GDM1 (cell line): ENCODE measurements around the gene NPRL2.

Source experiments
- DNase-seq: peaks from one replicate; lab custom pipeline; 2025; lab: John Stamatoyannopoulos, UW

Gene NPRL2

DNA sequence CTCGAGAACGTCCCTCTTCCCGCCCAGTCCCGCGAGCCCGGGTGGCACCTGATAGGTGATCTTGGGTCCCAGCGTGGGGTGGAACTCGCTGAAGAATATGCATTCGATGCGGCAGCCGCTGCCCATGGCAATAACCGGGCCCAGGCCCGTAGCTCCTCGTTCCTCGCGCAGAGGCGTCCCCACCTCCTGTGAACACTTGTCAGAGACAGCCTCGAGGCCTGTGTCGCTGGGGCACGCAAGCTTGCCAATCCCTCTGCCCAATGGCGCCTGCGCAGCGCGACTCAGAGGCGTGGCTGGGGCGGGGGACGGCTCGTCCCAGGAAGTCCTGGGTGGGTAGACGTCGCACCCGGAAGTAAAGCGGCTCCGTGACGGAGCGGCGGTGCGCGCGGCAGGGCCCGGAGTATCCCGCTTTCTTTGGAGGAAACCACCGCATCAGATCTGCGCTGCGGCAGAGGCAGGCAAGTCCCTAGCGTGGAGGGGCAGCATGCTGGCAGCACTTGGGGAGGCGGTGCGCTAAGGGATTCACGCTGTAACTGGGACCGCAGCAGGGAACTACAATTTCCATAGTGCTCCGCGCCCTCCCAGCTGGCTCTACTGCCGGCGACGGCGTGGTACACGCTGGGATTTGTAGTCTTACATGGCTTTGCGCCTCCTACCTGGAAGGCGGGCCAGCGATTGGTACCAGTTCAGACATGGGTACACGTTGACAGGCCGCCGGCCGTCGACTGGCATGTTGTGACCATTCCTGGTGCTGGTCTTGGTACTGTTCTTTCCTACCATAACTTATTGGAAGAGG, at the start of gene NPRL2, which contains the start of gene CYB561D2:
TSS of gene NPRL2 (minus strand) at position 249 of the 796 bp plus-strand sequence. CDS start at position 126, 123 bp downstream.
TSS of gene CYB561D2 (plus strand) at position 336 of the 796 bp plus-strand sequence. CDS start 572 bp downstream, outside the sequence.
- peak; percentile 90 for DNase-seq

DNA sequence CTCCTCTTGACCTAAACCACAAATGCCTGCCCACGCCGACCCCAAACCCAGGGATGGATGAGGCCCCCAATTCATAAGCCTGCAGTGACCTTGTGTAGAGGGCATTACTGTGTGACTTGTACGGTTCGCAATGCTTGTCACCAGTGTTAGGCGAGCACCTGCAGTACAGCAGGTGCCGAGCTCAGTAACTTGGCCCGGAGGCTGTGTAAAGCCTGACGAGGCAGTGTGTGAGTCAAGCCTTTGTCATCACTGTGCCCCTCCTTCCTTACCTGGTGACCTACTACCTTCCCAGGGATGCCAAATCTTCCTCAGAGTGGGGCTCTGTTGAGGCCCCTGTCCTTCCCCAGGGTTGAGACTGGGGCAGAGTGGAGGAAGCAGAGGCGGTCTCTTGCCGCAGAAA, 45.9 kb upstream of the NPRL2 start:
- no peak for DNase-seq

DNA sequence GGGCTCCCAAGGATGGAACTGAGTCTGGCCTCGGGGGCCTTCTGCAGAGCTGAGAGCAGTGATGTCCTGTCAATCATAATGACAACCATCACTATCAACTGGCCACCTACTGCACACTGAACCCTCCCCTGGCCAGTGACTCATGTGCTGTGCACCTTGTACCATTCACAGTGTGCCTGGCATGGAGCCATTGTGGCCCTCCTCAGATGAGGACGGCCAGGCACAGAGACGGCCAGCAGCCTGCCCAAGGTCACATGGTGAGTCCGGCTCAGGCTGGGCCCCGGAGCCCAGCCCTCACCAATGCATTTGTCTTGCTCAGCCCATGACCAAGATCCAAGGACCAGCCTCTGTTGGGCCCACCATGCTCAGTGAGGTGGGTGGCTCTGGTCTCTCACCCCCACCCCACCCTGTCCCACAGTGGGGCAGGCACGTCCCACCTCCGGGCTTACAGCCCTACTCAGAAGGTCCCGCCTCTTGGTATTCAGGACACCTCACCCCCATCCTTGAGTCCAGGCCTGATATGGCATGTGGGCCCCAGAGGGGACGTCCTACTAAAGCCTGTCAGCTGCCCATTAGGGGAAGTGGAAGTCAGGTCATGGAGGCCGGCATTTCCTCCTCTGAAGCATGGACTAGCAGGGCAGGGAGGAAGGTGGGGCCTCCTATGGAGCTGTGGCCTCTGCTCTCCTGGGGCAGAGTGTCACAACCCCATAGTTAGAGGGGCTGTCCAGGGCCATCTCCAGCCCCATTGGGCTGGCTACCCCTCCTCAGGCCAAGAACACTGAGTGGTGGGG, 44.7 kb upstream of the NPRL2 start:
- DNase-seq = no peak

DNA sequence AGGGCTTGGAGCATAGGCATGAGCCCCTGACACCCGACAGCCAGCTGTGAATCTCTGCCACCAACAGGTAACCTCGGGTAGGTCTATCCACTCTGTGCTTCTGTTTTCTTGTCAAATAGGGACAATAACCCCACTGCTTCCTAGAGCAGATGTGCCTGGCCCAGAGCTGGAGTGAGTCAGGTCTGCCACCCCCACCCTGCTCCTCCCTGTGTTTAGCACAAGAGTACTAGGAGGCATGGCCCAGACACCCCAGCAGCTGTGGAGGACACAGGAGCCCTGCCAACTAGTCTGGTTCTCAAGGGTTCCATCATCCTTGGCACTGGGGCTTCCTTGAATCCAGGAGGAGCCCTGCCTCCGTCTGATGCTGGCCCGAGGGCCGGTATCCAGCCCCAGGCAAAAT, 42.5 kb upstream of the NPRL2 start:
- no peak for DNase-seq

DNA sequence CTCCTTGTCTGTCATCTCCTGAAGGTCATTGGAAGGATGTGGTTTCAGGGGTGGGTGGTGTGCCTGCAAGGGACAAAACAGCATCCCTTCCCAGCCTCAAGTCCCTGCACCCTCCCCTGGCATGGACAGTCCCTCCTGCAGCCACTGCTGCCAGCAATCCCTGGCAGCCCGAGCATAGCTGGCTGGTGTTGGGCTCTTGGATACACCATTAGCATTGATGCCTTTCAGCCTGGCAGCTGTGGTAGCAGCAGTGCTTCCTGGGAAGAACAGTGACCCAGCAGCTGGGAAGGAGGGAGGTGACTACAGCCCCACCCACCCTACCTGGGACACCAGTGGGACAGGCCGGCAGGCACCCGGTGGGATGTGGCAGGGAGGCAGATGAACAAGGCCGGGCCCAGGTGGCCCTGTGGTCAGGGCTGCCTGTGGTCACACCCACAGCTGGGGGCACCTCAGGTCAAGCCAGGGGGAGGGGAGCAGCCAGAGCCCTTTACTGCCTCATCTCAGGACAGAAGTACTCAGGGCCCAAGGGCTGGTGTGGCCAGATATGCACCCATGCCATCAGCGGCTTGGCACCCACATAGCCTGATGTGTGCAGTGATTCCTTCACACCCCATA, 41.6 kb upstream of the NPRL2 start:
- no peak for DNase-seq

DNA sequence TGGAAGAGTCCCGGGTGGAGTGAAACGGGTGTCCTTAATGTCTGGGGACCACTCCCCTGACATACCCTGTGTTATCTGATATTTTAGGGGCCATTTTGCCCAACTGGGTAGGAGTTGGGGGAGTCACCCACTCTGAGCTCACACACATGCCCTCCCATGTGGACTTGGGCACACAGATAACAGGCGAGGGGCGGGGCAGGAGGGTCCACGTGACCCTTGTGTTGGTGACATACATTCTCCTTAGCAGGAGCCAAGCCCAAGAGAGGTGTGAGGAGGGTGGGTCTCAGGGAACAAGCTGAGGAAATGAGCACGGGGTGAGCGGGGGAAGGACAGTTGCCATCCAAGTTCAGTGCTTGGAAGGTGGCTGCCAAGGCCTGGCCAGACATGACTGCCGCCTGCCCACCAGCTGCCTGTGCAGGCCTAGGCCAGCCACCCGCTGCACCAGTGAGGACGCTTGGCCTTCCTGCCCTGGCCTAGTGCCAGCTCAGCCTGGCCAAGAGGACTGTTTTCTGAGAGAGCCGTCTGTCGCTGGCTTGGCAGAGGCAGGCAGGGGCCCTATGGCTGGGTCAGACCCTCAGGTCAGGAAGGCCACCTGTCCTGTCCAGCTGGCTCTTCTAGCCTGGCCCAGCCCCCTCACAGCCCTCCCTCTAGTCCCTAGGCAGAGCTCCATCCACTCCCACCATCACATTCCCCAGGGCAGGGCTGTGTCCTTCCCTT, 40.1 kb upstream of the NPRL2 start:
- no peak for DNase-seq

DNA sequence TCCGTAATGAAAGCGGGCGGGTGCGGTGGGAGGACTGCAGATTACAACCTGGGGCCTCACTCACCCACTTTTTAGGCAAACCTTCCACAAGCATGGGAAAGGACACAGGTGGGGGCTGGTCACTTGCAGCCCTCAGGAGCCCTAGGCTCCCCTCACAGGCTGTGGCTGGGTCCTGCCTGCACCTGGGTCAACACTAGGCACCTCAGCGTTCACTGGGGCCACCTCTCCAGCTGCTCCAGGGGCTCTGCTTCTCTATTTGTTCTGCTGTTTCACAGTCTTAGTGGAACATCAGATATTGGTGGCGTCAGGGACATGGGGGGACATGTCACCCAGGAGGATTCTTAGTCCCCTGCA, 38.8 kb upstream of the NPRL2 start:
- DNase-seq = no peak

DNA sequence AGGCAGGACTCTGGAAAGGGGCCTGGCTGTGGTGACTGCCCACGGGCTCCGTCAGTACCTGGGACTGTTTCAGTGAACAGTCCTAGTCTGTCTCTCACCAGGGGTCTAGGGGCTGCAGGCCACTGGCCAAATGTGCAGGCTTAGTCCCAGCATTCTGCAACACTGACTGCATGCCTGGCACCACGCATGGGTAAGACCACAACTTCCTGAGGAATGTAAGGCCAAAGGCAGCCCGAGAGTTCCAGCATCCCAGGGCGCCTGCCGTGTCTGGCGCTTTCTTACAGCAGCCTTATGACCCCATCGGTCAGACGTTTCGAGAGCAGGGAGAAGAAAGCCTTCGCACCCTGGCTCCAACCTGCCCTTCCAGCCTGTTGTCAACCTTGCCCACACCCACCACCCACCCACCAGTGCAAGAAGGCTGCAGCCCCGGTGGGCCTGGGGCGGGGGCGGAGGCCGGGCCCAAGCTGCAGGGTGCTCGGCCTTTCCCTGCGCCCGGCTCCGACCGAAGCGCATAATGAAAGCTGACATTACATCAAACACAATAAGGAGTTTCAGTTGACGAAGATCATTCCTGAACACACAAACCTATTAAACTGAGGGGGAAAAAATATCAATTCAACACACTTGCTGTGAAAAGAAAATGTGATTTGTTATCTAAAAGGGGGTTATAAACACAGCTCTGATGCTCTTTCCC, 38.3 kb upstream of the NPRL2 start:
- no peak for DNase-seq

DNA sequence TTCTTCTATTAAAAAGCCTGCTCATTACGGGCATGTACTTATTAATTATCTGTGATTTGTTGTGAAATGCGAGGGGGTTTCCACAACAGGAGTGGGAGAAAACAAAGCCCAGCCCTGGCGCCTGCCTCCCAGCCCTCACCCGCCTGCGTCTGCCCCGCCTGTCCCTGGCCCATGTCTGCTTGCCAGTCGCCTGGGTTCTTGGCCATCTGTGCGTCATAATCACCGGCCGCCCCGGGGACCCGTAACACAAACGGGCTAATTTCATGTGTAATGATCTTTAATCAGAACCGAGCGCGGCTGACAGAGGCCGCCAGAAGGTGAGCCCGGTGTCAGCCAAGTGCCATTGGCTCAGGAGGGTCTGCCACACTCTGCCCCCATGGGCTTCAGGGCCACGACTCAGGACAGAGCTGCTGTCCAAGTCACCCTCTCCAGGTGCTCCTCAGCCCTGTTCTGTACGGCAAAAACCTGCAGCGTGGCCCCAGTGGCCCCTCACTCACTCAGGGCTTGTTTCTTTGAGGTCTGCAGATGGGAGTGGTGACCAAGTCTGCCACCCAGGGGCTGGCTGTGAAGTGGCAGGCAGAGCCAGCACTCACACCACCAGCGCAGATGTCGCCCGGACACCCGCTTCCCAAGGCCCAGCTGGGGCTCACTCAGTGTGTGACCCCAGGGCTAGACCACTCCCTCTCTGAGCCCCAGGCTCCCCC, 37.6 kb upstream of the NPRL2 start:
- no peak for DNase-seq

DNA sequence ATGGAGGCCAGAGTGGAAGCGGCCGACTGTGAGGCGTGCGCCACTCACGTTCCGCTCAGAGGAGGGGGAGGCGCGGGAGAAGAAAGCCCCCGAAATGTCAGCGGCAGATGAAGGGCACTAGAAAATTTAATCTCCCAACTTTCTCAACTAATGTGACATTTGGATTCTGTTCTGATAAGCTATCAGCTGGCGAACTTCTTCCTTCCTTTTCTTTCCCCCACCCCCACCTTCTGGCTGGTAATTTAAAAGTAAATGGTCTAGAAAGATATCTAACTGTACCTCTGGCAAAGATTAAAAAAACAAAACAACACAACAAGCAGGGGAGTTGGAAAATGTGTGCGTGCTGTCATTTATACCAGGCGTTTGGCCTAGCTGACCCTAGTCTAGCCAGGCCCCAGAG, 35.2 kb upstream of the NPRL2 start:
- DNase-seq = no peak

DNA sequence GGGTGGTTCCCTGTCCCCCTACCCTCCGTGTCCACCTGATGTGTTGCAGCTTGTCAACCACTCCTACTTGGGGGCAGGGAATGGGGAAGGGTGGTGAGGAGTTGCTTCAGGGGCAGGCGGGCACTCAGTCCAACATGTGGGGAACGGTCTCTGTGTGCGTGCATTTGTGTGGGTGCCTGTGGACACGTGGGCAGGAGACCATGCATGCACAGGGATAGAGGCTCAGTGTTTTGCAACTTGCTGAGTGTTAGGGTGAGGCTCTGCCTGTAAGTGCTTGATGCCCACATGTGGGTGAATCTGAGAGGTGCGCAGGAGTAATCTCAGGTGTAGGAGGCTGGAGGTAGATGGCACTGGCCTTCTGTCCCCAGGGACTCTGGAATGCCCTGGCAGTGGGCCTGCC, 33.2 kb upstream of the NPRL2 start:
- DNase-seq = no peak

DNA sequence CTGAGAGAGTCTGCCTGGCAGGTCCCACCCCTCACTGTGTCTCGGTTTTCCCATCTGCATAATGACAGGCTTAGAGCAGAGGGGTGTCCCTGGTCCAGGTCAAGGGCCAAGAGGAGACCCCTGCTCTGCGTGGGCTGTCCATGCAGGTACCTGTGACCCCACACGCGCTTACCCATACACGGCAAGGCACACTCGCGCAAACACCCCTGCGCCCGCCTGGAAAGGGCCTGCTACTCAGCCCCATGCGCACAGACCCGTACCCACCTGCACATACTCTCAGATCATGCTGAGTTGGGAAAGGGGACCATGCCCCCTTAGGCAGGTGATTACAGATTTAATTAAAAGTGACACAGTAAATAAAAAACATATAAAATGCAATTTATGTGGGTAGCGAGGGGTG, 32.1 kb upstream of the NPRL2 start:
- DNase-seq = no peak

DNA sequence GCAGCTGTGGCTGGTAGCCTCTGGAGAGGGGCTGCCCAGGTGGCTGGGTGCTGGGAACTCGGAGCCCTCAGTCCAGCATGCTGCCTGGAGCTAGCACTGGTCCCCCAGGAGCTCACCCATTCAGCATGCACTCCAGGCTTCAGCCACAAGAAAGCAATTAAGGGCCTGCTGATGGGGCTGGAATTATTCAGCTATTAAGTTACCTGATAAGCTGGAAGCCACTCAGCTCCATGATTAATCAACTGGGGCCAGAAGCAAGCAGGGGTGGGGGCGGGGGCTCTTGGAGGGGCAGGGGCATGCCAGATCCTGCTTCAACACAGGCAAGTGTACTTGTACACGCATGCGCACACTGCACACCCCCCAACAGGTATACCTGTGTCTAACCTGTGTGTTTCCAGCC, 30.8 kb upstream of the NPRL2 start:
- DNase-seq = no peak

DNA sequence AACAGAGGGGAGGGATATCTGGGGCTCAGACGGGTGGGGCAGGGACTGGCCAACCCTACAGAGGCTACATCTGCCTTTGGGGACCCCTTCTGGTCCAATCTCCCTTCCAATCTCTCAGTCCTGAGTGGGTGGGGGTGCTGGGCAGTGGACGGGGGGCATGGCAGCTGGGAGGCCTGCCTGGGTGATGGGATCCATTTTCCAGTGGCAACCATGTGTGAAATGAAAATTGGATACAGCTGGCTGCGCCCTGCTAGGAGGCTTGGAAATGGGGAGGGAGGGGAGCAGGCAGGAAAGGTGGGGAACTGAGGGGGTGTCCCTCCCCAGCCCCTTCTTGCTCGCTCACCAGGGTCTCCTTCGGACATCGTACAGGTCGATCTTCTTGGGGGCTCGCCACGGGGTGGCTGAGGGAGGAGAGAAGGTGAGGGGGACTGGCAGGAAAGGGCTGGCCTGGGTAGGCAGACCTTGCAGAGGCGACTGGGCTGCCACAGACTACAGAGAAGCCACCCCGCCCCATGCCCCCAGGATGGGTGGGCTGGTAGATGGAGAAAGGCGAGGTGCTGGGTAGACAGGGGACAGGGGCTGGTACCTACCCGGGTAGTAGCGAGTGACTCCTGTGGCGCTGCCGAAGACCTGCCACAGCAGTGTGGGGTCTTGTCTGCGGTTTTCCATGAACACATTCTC, 30.0 kb upstream of the NPRL2 start:
- no peak for DNase-seq

DNA sequence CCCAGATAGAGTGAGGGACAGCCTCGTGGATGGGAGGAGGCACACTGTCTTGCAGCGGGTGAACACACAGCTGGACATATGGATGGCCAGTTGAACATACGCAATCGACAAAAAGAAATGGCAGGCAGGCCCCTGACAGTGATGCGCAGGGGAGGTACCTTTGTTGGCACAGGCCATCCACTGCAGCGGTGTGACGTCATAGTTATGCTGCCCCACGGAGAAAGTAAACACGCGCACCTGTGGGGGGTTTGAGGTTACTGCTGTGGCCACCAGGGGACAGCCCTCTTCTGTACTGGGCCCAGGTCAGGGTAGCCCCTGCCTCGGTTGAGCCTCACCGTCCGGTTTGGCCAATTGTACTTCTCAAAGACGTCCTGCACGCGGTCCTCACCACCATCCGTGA, 28.2 kb upstream of the NPRL2 start:
- DNase-seq = no peak

DNA sequence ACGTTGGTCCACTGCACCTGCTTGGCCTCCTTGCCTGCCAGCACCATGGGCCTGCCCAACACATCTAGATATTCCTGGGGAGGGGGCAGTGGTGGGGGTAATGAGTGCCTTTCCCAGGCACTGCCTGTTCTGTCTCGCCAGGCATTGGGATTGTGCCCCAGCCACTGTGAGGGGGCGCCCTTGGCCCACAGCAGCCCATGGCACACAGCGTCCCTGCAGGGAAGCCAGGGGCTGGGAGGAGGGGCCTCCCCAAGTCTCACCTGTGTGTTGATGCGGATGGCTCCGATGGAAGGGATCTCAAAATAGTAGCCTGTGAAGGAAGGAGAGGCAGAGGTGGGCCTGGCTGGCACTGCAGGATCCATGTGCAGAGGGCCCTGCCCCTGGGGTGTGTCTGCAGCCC, 27.4 kb upstream of the NPRL2 start:
- no peak for DNase-seq

DNA sequence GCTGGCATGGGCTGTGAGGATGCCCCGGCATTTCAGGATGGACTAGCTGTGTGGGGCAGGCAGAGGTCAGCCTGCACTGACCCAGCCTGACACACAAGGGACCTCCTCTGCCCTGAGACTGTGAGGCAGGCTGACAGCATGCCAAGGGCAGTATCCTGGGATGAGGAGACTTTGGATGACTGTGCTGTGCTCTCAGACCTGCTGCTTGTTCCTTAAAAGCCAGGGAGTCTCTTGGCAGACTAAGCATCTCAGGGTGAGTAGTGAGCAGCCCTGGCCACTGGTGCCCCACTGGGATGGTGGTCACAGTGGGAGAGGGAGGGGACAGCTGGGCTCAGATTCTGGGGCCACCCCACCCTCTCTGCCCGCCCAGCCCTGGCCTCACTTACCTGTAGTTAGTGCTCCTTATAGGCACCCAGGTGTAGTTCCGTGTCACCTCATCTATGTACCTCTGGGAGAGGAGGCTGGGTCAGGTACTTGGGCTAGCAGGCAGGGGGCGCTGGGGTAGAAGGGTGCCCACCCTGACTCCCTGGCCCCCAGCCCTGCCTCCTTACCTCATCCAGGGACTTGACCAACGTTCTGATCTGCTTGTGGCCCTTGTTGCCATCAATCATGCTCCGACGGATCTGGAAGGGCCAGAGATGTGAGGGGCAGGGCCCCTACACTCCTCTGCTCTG, 24.8 kb upstream of the NPRL2 start:
- no peak for DNase-seq

DNA sequence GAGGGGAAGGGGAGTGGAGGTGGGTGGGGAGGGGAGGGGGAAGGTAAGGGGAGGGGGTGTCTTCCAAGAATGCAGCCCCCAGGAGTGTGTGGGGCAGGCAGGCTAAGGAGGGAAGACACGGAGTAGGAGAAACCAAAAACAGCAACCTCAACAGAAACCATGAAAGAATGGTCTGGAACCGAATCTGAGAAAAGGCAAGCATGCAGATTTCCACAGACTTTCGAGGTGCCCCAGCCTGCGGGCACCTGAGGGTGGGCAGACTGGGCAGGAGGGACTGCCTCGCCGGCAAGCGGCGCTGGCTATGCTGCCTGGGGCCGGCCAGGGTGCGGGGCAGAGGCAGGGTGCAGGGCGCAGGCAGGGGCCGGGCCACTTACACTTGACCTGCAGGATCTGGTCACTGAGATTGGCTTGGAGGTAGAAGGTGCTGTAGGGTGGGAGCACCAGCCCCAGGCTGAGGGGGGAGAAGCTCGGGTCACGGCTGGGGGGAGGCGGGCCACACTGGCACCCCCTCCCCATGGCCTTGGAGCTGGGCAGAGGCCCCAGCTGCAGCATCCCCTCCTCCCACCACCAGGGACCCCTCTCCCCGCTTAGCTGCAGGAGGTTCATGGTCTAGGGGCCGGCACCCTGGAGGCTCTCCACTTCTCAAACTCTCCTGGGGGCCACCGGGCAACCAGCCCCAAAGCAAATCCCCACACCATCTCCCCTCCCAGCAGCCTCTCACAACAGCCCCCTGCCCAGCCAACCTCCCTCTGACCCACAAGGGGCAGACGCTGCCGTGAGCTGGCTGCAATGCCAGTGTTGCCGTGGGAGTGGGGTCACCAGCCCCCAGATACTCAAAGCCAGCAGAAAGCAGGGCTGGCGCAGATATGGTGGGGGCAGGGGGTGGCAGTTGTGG, 24.0 kb upstream of the NPRL2 start:
- DNase-seq = no peak
